Measurements from ENCODE around the gene POLN. TPM values are rescaled to one million over a fixed set of nuclear protein-coding genes. Genes with fewer than 3 reads are reported as not detected.

Gene POLN
- total and polyA plus RNA-seq, 2 of the 4 experiments (the other 2 are of a cell fraction), result 0.63 to 0.72 TPM

DNA sequence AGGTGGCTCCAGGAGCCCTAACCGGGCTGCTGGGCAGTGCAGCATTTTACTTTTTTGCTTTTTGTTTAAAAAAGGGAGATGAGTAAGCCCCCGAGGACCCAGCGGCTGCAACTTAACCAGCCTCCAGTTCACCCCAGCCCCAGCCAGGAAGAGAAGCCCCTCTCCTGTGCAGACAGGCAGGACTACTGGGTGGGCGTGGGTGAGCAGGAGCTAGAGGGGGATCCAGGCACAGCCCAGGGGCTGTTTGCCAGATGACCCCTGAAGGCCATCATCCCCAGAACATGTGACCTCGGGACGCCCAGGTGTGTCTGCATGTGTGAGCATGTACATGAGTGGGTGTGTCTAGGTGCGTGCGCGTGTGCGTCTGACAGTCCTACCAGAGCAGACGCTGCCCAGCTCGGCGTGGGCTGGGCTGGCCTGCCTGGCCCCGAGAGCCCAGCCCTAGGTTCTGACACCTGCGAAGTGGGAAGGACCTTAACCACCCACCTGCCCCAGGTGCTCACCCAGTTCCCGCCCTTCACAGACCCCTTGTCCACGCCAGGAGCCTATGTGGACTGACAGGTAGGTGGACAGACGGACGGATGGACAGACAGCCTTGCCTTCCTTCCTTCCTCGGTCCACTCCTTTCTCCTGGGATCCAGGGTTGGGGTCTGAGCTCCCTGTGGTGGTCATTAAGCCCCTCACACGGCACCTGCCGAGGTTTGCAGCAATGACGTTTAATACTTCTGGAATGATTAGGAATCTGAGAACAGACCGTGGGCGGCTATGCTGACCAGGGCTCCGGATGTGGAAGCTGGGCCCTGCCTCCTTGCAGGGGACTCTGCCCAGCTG, 7.8 kb upstream of the POLN start:
- H3K14ac ChIP-seq (replicated peaks; ENCODE audit: low read depth, low read length), result no peak overlapping the region
- peaks cover 32% of the 10 kb centered on the region for H4K20me1 ChIP-seq (ENCODE audit: insufficient read depth, low read length)
- no peak overlapping the region for H4K91ac ChIP-seq (ENCODE audit: insufficient read depth, low read depth, low read length)
- TF ChIP-seq NFE2L2 (IDR thresholded peaks at IDR 0.05; ENCODE audit: low read depth, low read length) (no peak), RFX5 (IDR thresholded peaks at IDR 0.05; ENCODE audit: low read depth, low read length) (no peak), RAD21 (IDR thresholded peaks at IDR 0.05; ENCODE audit: low read length) (no peak), CTCF (conservative IDR thresholded peaks at IDR 0.05; ENCODE audit: low read depth, low read length) (no peak), CHD1 (IDR thresholded peaks at IDR 0.05; ENCODE audit: low read depth, low read length) (no peak), CEBPB (IDR thresholded peaks at IDR 0.05; ENCODE audit: low read depth, low read length) (no peak), BHLHE40 (IDR thresholded peaks at IDR 0.05; ENCODE audit: low read depth, low read length) (no peak), SMC3 (IDR thresholded peaks at IDR 0.05; ENCODE audit: low read depth, low read length) (no peak), MXI1 (IDR thresholded peaks at IDR 0.05; ENCODE audit: borderline replicate concordance, low read depth, low read length) (no peak), MAZ (IDR thresholded peaks at IDR 0.05; ENCODE audit: borderline replicate concordance, low read depth, low read length) (no peak), RCOR1 (IDR thresholded peaks at IDR 0.05; ENCODE audit: insufficient replicate concordance, low read length) (no peak), FOS (IDR thresholded peaks at IDR 0.05; ENCODE audit: low read depth, low read length) (no peak), POLR2A (IDR thresholded peaks at IDR 0.05; ENCODE audit: low read depth, low read length) (no peak)
- TF ChIP-seq, protein P1, sequence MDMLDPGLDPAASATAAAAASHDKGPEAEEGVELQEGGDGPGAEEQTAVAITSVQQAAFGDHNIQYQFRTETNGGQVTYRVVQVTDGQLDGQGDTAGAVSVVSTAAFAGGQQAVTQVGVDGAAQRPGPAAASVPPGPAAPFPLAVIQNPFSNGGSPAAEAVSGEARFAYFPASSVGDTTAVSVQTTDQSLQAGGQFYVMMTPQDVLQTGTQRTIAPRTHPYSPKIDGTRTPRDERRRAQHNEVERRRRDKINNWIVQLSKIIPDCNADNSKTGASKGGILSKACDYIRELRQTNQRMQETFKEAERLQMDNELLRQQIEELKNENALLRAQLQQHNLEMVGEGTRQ (IDR thresholded peaks at IDR 0.05; ENCODE audit: low read depth, low read length), result no peak
- TF ChIP-seq, protein P2, sequence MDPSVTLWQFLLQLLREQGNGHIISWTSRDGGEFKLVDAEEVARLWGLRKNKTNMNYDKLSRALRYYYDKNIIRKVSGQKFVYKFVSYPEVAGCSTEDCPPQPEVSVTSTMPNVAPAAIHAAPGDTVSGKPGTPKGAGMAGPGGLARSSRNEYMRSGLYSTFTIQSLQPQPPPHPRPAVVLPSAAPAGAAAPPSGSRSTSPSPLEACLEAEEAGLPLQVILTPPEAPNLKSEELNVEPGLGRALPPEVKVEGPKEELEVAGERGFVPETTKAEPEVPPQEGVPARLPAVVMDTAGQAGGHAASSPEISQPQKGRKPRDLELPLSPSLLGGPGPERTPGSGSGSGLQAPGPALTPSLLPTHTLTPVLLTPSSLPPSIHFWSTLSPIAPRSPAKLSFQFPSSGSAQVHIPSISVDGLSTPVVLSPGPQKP (IDR thresholded peaks at IDR 0.05; ENCODE audit: borderline replicate concordance, low read depth, low read length), result no peak
- H2AK9ac ChIP-seq (replicated peaks; ENCODE audit: low read depth, low read length, poor library complexity), result no peak overlapping the region
- in situ Hi-C loops (cut with MboI; ENCODE audit: low sequenced_read_pairs), result no loop called here
- no peak overlapping the region for H3K27ac ChIP-seq (ENCODE audit: insufficient read depth, low read length)
- no peaks in the 10 kb centered on the region for H3K4me1 ChIP-seq (ENCODE audit: control insufficient read depth, insufficient read depth, low read length)
- H3K4ac ChIP-seq (ENCODE audit: low read depth, low read length), result no peak overlapping the region
- DNase-seq (no peak), ATAC-seq (ENCODE audit: low read depth) (no peak)
- no TSS peak for BruUV-seq (replicated peaks)
- no peak overlapping the region for H2BK5ac ChIP-seq (ENCODE audit: low read depth, low read length, poor library complexity, severe bottlenecking)
- no peak overlapping the region for H2BK120ac ChIP-seq (ENCODE audit: low read depth, low read length)
- peaks cover 57% of the 10 kb centered on the region for H3K36me3 ChIP-seq (ENCODE audit: control insufficient read depth, insufficient read depth, low read length)
- H2BK15ac ChIP-seq (ENCODE audit: low read depth, low read length), result no peak overlapping the region
- CTCF ChIA-PET, result no interaction called here
- H3K9ac ChIP-seq (ENCODE audit: low read depth, low read length), result no peak overlapping the region
- no peak overlapping the region for H3K4me2 ChIP-seq (ENCODE audit: low read depth, low read length)
- no peaks in the 10 kb centered on the region for H3K9me3 ChIP-seq (ENCODE audit: control insufficient read depth, insufficient read depth, low read length)
- WGBS, 2 experiments (ENCODE audit: extremely low coverage in 2 of 2, insufficient read length in 1 of 2), result 96% methylated on average over 8 of the region's 26 CpGs; no CpG with 5 or more reads in 1 of the 2 experiments
- 0 out of 2 replicates have a peak, but pooled peaks cover 3% of the 10 kb centered on the region for H3K9me1 ChIP-seq (ENCODE audit: insufficient read depth, low read length)
- dilution Hi-C loops (cut with HindIII; ENCODE audit: low sequenced_read_pairs, unreplicated experiment), result no loop called here
- H2AK5ac ChIP-seq (ENCODE audit: low read depth, low read length), result no peak overlapping the region
- H2BK20ac ChIP-seq (ENCODE audit: low read depth, low read length), result no peak overlapping the region
- intact Hi-C loops (cut with micrococcal nuclease), result no loop called here
- no peaks in the 10 kb centered on the region for H3K27me3 ChIP-seq (ENCODE audit: control insufficient read depth, insufficient read depth, low read length)
- H3K23ac ChIP-seq (ENCODE audit: low read depth, low read length), result no peak overlapping the region
- H3K18ac ChIP-seq (ENCODE audit: low read depth, low read length), result no peak overlapping the region
- POLR2A ChIA-PET (ENCODE audit: unreplicated experiment), result no interaction called here
- no peak overlapping the region for H4K5ac ChIP-seq (ENCODE audit: low read depth, low read length)
- H4K8ac ChIP-seq (ENCODE audit: low read depth in 2 of 2, low read length in 2 of 2), result no peak overlapping the region
- H3K56ac ChIP-seq (ENCODE audit: extremely low read depth, insufficient read depth, low read length), result no peak overlapping the region
- no peak overlapping the region for H3K4me3 ChIP-seq (ENCODE audit: insufficient read depth, low read depth, low read length)
- no peak overlapping the region for H2AFZ ChIP-seq (replicated peaks; ENCODE audit: low read length, poor library complexity)
- H3K79me1 ChIP-seq (ENCODE audit: low read depth in 1 of 2, low read length in 2 of 2), result peaks cover 7 to 22% of the 10 kb centered on the region in 2 experiments; a peak in 3 of 4 replicates

Measured in IMR-90 (cell line).